SK-N-SH treated with all-trans-retinoic acid at 6 μM for 48 hours (cell line): ENCODE results near the gene KCNG3.

Experiments
- ATAC-seq: fragments of 200-7000 bp; cut with Tn5 transposase; 3 replicates; pipeline ENCODE4 v1.9.1; 2020; ENCODE audit warnings: mild to moderate bottlenecking, moderate library complexity
- ARNTL ChIP-seq: fragments of 450-650 bp; formaldehyde crosslinking; IDR thresholded peaks from 2 replicates; pipeline ENCODE4 v1.5.0; 2020; ENCODE audit warnings: low read depth, mild to moderate bottlenecking, moderate library complexity, borderline replicate concordance
- BACH2 ChIP-seq: fragments of 250-450 bp; sonication (Bioruptor Pico); IDR thresholded peaks from 2 replicates; pipeline ENCODE4 v1.9.0; 2021; ENCODE audit warnings: mild to moderate bottlenecking, borderline replicate concordance
- ESRRG ChIP-seq: fragments of 250-450 bp; sonication (Bioruptor Pico); IDR thresholded peaks from 2 replicates; pipeline ENCODE4 v1.6.1; 2021; ENCODE audit warnings: mild to moderate bottlenecking
- GLIS3 ChIP-seq: fragments of 250-450 bp; sonication (Bioruptor Pico); IDR thresholded peaks from 2 replicates; pipeline ENCODE4 v1.5.0; 2020; ENCODE audit warnings: mild to moderate bottlenecking, moderate library complexity
- ISL1 ChIP-seq: fragments of 250-450 bp; sonication (Bioruptor Pico); IDR thresholded peaks from 2 replicates; pipeline ENCODE4 v2.1.2; 2022; ENCODE audit warnings: mild to moderate bottlenecking, moderate library complexity
- OSR1 ChIP-seq: fragments of 250-450 bp; sonication (Bioruptor Pico); IDR thresholded peaks from 2 replicates; pipeline ENCODE4 v1.8.0; 2022; ENCODE audit warnings: moderate library complexity, mild to moderate bottlenecking, inconsistent platforms
- TCF4 ChIP-seq: fragments of 250-450 bp; sonication (Bioruptor Pico); IDR thresholded peaks from 2 replicates; pipeline ENCODE4 v1.8.0; 2021; ENCODE audit warnings: mild to moderate bottlenecking, moderate library complexity, borderline replicate concordance
- TOX ChIP-seq: fragments of 250-450 bp; sonication (Bioruptor Pico); IDR thresholded peaks from 2 replicates; pipeline ENCODE4 v1.8.0; 2021; ENCODE audit warnings: mild to moderate bottlenecking, moderate library complexity, borderline replicate concordance
- ZC3H10 ChIP-seq: fragments of 250-450 bp; sonication (Bioruptor Pico); IDR thresholded peaks from 2 replicates; pipeline ENCODE4 v1.5.1; 2021; ENCODE audit warnings: mild to moderate bottlenecking, moderate library complexity
- ZFP3 ChIP-seq: fragments of 250-450 bp; sonication (Bioruptor Pico); IDR thresholded peaks from 2 replicates; pipeline ENCODE4 v1.5.0; 2020; ENCODE audit warnings: mild to moderate bottlenecking, moderate library complexity
- ZNF565 ChIP-seq: fragments of 450-650 bp; formaldehyde crosslinking; conservative IDR thresholded peaks from 2 replicates; pipeline ENCODE4 v1.5.0; 2020; ENCODE audit warnings: low read depth, mild to moderate bottlenecking, moderate library complexity
- ZNF70 ChIP-seq: fragments of 450-650 bp; formaldehyde crosslinking; IDR thresholded peaks from 2 replicates; pipeline ENCODE4 v1.5.0; 2020; ENCODE audit warnings: mild to moderate bottlenecking, moderate library complexity
- ZNF8 ChIP-seq: fragments of 450-650 bp; formaldehyde crosslinking; IDR thresholded peaks from 2 replicates; pipeline ENCODE4 v1.5.0; 2020; ENCODE audit warnings: mild to moderate bottlenecking, moderate library complexity
- TF ChIP-seq, protein P1 (sequence below): fragments of 250-450 bp; sonication (Bioruptor Pico); IDR thresholded peaks from 2 replicates; pipeline ENCODE4 v1.5.0; 2020; ENCODE audit warnings: mild to moderate bottlenecking, moderate library complexity
- TF ChIP-seq, protein P2 (sequence below): fragments of 250-450 bp; sonication (Bioruptor Pico); IDR thresholded peaks from 2 replicates; pipeline ENCODE4 v1.5.1; 2021; ENCODE audit warnings: mild to moderate bottlenecking, moderate library complexity
- TF ChIP-seq, protein P3 (sequence below): fragments of 250-450 bp; sonication (Bioruptor Pico); IDR thresholded peaks from 2 replicates; pipeline ENCODE4 v1.5.1; 2020; ENCODE audit warnings: low read depth, mild to moderate bottlenecking, moderate library complexity
- TF ChIP-seq, protein P4 (sequence below): fragments of 250-450 bp; sonication (Bioruptor Pico); IDR thresholded peaks from 2 replicates; pipeline ENCODE4 v1.8.0; 2020; ENCODE audit warnings: mild to moderate bottlenecking, moderate library complexity, borderline replicate concordance

The KCNG3 gene

DNA sequence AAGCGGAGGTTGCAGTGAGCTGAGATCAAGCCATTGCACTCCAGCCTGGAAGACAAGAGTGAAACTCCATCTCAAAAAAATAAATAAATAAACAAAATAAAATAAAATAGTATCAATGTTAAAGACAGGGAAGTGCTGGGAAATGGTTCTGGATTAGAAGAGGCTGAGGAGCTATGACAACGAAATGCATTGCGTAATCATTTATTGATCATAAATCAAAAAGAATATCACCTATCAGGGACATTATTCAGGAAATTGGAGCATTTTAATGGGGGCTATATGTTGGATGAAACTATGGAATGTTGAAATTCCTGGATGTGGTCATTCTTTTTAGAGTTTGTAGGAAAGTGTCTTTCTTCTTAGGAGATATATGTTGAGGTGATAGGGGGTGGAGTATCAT is 43.7 kb upstream of the KCNG3 start:
- no peak for ATAC-seq
- TF ChIP-seq ZC3H10 (no peak), TOX (CRISPR knock-in tag) (no peak), ISL1 (CRISPR knock-in tag) (no peak), ARNTL (CRISPR knock-in tag) (no peak), GLIS3 (CRISPR knock-in tag) (no peak), ZFP3 (CRISPR knock-in tag) (no peak), ZNF70 (no peak)
- TF ChIP-seq, protein P1, sequence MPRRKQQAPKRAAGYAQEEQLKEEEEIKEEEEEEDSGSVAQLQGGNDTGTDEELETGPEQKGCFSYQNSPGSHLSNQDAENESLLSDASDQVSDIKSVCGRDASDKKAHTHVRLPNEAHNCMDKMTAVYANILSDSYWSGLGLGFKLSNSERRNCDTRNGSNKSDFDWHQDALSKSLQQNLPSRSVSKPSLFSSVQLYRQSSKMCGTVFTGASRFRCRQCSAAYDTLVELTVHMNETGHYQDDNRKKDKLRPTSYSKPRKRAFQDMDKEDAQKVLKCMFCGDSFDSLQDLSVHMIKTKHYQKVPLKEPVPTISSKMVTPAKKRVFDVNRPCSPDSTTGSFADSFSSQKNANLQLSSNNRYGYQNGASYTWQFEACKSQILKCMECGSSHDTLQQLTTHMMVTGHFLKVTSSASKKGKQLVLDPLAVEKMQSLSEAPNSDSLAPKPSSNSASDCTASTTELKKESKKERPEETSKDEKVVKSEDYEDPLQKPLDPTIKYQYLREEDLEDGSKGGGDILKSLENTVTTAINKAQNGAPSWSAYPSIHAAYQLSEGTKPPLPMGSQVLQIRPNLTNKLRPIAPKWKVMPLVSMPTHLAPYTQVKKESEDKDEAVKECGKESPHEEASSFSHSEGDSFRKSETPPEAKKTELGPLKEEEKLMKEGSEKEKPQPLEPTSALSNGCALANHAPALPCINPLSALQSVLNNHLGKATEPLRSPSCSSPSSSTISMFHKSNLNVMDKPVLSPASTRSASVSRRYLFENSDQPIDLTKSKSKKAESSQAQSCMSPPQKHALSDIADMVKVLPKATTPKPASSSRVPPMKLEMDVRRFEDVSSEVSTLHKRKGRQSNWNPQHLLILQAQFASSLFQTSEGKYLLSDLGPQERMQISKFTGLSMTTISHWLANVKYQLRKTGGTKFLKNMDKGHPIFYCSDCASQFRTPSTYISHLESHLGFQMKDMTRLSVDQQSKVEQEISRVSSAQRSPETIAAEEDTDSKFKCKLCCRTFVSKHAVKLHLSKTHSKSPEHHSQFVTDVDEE (CRISPR knock-in tag), result no peak
- TF ChIP-seq, all 23 proteins: peak for 0

DNA sequence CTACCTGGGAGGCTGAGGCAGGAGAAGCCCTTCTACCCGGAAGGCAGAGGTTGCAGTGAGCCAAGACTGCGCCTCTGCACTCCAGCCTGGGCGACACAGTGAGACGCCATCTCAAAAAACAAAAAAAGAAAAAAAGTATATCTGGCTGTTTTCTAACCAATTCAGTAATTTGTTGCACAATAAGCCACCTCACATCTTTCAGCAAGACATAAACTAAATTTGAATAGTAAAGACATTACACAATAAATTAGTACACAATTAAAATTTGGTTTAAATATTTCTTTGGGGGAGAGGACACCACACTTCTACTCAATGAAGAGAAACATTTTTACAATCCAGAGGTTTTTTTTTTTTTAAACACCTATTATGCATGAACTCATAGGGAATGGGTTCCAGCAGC is 38.6 kb upstream of the KCNG3 start:
- no peak for TF ChIP-seq ZNF8 (CRISPR knock-in tag)
- TF ChIP-seq OSR1 (CRISPR knock-in tag), result no peak
- TF ChIP-seq, protein P1 (CRISPR knock-in tag), result no peak
- no peak for TF ChIP-seq ZFP3 (CRISPR knock-in tag)
- TF ChIP-seq BACH2 (CRISPR knock-in tag), result no peak
- no peak for TF ChIP-seq ZNF70
- no peak for ATAC-seq

DNA sequence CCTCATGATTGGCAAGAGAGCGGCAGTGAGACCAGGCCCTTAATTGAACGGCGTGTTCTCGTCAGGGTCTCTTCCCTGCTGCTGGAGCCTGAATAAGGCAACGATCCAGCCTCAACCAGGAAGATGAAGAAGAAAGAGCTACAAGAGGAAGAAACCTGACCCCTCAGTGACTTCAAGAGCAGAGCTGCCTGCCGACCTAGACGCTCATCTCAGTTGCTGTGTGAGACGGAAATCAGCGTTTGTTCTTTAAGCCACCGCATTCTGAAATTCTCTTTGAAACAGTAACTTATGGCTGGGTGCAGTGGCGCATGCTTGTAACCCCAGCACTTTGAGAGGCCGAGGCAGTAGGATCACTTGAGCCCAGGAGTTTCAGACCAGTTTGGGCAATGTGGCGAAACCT is 29.6 kb upstream of the KCNG3 start:
- TF ChIP-seq, protein P2, sequence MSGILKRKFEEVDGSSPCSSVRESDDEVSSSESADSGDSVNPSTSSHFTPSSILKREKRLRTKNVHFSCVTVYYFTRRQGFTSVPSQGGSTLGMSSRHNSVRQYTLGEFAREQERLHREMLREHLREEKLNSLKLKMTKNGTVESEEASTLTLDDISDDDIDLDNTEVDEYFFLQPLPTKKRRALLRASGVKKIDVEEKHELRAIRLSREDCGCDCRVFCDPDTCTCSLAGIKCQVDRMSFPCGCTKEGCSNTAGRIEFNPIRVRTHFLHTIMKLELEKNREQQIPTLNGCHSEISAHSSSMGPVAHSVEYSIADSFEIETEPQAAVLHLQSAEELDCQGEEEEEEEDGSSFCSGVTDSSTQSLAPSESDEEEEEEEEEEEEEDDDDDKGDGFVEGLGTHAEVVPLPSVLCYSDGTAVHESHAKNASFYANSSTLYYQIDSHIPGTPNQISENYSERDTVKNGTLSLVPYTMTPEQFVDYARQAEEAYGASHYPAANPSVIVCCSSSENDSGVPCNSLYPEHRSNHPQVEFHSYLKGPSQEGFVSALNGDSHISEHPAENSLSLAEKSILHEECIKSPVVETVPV, result no peak
- TF ChIP-seq, protein P3, sequence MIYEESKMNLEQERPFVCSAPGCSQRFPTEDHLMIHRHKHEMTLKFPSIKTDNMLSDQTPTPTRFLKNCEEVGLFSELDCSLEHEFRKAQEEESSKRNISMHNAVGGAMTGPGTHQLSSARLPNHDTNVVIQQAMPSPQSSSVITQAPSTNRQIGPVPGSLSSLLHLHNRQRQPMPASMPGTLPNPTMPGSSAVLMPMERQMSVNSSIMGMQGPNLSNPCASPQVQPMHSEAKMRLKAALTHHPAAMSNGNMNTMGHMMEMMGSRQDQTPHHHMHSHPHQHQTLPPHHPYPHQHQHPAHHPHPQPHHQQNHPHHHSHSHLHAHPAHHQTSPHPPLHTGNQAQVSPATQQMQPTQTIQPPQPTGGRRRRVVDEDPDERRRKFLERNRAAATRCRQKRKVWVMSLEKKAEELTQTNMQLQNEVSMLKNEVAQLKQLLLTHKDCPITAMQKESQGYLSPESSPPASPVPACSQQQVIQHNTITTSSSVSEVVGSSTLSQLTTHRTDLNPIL (CRISPR knock-in tag), result no peak
- TF ChIP-seq BACH2 (CRISPR knock-in tag), result no peak
- TF ChIP-seq, protein P4, sequence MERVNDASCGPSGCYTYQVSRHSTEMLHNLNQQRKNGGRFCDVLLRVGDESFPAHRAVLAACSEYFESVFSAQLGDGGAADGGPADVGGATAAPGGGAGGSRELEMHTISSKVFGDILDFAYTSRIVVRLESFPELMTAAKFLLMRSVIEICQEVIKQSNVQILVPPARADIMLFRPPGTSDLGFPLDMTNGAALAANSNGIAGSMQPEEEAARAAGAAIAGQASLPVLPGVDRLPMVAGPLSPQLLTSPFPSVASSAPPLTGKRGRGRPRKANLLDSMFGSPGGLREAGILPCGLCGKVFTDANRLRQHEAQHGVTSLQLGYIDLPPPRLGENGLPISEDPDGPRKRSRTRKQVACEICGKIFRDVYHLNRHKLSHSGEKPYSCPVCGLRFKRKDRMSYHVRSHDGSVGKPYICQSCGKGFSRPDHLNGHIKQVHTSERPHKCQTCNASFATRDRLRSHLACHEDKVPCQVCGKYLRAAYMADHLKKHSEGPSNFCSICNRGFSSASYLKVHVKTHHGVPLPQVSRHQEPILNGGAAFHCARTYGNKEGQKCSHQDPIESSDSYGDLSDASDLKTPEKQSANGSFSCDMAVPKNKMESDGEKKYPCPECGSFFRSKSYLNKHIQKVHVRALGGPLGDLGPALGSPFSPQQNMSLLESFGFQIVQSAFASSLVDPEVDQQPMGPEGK (CRISPR knock-in tag), result no peak
- no peak for ATAC-seq

DNA sequence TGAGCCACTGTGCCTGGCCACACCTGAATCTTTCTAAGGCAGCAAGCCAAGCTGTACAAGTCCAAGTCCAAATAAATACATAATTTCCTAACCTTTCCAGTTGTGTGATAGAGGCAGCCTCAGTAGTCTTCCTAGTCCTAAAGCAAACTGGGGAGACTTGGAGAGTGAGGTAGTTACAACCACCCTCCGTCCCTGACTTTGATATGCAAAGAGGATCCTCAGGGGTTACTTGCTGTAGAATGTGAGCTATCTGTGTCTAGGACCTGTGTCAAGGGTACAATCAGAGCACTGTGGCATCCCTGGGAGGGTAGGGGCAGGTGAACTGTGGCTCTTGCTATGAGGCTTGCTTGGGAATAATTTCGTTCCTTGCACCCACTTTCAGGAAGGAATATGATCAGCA is 28.3 kb upstream of the KCNG3 start:
- no peak for ATAC-seq
- TF ChIP-seq ISL1 (CRISPR knock-in tag) (no peak), ZNF70 (no peak), ZNF8 (CRISPR knock-in tag) (no peak), BACH2 (CRISPR knock-in tag) (no peak), ZNF565 (CRISPR knock-in tag) (no peak), ESRRG (no peak), TOX (CRISPR knock-in tag) (no peak), OSR1 (CRISPR knock-in tag) (no peak), TCF4 (CRISPR knock-in tag) (no peak)
- TF ChIP-seq, protein P4 (CRISPR knock-in tag), result no peak
- TF ChIP-seq, protein P2, result no peak
- TF ChIP-seq, protein P1 (CRISPR knock-in tag), result no peak
